H1 (cell line): ENCODE measurements around the gene CDH2. TPM values are rescaled to one million over a fixed set of nuclear protein-coding genes. Genes with fewer than 3 reads are reported as not detected.

Experiments used
- CTBP2 ChIP-seq: IDR thresholded peaks from 2 replicates; pipeline ENCODE4 v1.7.0; 2011; ENCODE audit warnings: borderline replicate concordance, mild to moderate bottlenecking, moderate library complexity, mixed read lengths, low read length; ENCODE audit not compliant: insufficient read depth, insufficient read length
- RNF2 ChIP-seq: fragments of 200-900, 300-1000 bp; sonication (generic); IDR thresholded peaks from 2 replicates; pipeline ENCODE4 v1.7.1; 2016; ENCODE audit warnings: borderline replicate concordance, low read depth, mild to moderate bottlenecking, antibody characterized with exemption, low read length; ENCODE audit not compliant: poor library complexity, severe bottlenecking; ENCODE audit errors: missing control alignments
- SAP30 ChIP-seq: fragments of 300-600 bp; sonication (generic); IDR thresholded peaks from 2 replicates; pipeline ENCODE4 v1.7.1; 2012; ENCODE audit warnings: low read length, moderate library complexity, mild to moderate bottlenecking, inconsistent platforms; ENCODE audit not compliant: insufficient read depth, insufficient replicate concordance
- SP4 ChIP-seq: IDR thresholded peaks from 2 replicates; pipeline ENCODE4 v1.6.1; 2012; ENCODE audit warnings: low read length, inconsistent platforms
- polyA plus RNA-seq, 7 experiments: library from polyadenylated mRNA; depleted of rRNA in 3 of 7; stranded (reverse) in 5 of 7; unstranded in 2 of 7; fragments of >200 nt in 5 of 7; fragments of 200-250 nt in 2 of 7; gene quantifications; 1 replicate in 5 of 7; 2 replicates in 1 of 7; 4 replicates in 1 of 7; pipeline versions ENCODE4 v1.2.1 to v1.2.3, GENCODE V29; 2011 to 2013; ENCODE audit warnings: missing spikeins in 2 of 7, mixed read lengths in 2 of 7
- total RNA-seq: library from RNA; stranded (reverse); fragmentation: NEBNext Ultra II Directional; extraction: Animal tissue kit (Norgen Biotek cat#: 25700); gene quantifications from 2 replicates; pipeline ENCODE4 v1.2.1, GENCODE V29; 2021

CDH2 gene
- total and polyA plus RNA-seq, 2 of the 8 experiments (the other 6 are each of a cell fraction or from before 2014, with no cell fraction given), result 15.0 to 56.5 TPM

DNA sequence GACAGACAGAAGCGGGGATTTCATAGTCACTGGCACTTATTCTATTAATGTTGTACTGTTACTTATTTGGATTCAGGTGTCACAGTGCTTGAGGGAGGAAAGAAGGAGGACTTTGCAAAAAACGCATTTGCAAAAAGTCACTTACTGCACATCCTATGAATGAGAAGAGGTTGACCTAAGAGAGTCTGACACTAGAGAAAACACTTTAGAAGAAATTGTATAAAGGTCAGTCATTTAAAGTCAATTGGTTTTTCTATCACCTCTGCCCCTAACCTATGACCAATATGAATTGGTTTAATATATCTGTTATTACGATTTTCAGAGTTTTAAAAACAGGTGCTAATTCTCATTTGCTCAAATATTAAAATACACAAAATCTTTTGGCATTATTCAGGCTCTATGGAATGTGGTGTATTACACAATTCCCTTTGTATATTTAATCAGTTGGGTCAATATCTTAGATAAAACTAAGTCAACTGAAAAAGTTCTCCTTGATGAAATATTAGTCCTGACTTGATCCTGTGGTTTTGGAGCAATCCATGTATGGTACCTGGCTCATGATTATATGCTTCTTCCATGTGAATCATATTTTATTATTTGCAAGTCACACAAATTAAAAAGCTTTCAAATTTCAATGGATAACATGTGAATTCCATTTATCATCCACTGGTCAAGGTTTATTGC, 157.4 kb downstream of the CDH2 start (continued):
- TF ChIP-seq SAP30, result no peak
- no peak for TF ChIP-seq SP4
- TF ChIP-seq CTBP2, result no peak
- TF ChIP-seq RNF2, result no peak
